Activated CD8-positive, alpha-beta memory T cell treated with anti-CD3 and anti-CD28 coated beads for 4 hours (primary cell): ENCODE results near the gene FAH.

Experiments
- DNase-seq, 2 donors: peaks; one replicate each; pipeline ENCODE4 v3.0.0-alpha.2; 2020; ENCODE audit warnings: low read depth in 2 of 2

Gene FAH

GRCh38 chr15:80199869-80200268 lies 47.1 kb downstream of the FAH start:
- no peak for DNase-seq

- DNase-seq, result no peak
Observed at GRCh38 chr15:80201256-80202015, 48.6 kb downstream of the FAH start.

GRCh38 chr15:80202016-80202315 lies 49.2 kb downstream of the FAH start:
- DNase-seq, result no peak

- no peak for DNase-seq
Observed at GRCh38 chr15:80202641-80203360, 50.0 kb downstream of the FAH start.

- no peak for DNase-seq
Observed at GRCh38 chr15:80203361-80203885, 50.6 kb downstream of the FAH start.

GRCh38 chr15:80204231-80204630 lies 51.4 kb downstream of the FAH start:
- DNase-seq, result no peak

GRCh38 chr15:80207887-80208286 lies 55.1 kb downstream of the FAH start:
- no peak for DNase-seq

- no peak for DNase-seq
Observed at GRCh38 chr15:80208758-80209734, 56.2 kb downstream of the FAH start.

GRCh38 chr15:80210611-80211573 lies 58.1 kb downstream of the FAH start:
- DNase-seq, result no peak

- no peak for DNase-seq
Observed at GRCh38 chr15:80211976-80212375, 59.2 kb downstream of the FAH start.

- DNase-seq, result no peak
Observed at GRCh38 chr15:80214910-80215309, 62.1 kb downstream of the FAH start.

GRCh38 chr15:80216141-80216540 lies 63.3 kb downstream of the FAH start:
- no peak for DNase-seq

- no peak for DNase-seq
Observed at GRCh38 chr15:80216911-80217310, 64.1 kb downstream of the FAH start.

- DNase-seq, result no peak
Observed at GRCh38 chr15:80217327-80217900, 64.6 kb downstream of the FAH start.

- no peak for DNase-seq
Observed at GRCh38 chr15:80219955-80220354, 67.2 kb downstream of the FAH start.

- DNase-seq, result no peak
Observed at GRCh38 chr15:80228959-80229610, 76.3 kb downstream of the FAH start.

GRCh38 chr15:80231371-80231770 lies 78.6 kb downstream of the FAH start:
- no peak for DNase-seq

- no peak for DNase-seq
Observed at GRCh38 chr15:80233581-80233980, 80.8 kb downstream of the FAH start.

- peak in 1 of 2 donors; percentile 4 for DNase-seq
Observed at GRCh38 chr15:80234883-80235282, 82.1 kb downstream of the FAH start.
